Measurements from ENCODE around the gene AKR7A2. TPM values are rescaled to one million over a fixed set of nuclear protein-coding genes. Genes with fewer than 3 reads are reported as not detected.

Gene AKR7A2
- total and polyA plus RNA-seq, 9 of the 15 experiments (the other 6 are each of a cell fraction or from before 2014, with no cell fraction given), result 2.0 to 78.4 (median 49.4) TPM

DNA sequence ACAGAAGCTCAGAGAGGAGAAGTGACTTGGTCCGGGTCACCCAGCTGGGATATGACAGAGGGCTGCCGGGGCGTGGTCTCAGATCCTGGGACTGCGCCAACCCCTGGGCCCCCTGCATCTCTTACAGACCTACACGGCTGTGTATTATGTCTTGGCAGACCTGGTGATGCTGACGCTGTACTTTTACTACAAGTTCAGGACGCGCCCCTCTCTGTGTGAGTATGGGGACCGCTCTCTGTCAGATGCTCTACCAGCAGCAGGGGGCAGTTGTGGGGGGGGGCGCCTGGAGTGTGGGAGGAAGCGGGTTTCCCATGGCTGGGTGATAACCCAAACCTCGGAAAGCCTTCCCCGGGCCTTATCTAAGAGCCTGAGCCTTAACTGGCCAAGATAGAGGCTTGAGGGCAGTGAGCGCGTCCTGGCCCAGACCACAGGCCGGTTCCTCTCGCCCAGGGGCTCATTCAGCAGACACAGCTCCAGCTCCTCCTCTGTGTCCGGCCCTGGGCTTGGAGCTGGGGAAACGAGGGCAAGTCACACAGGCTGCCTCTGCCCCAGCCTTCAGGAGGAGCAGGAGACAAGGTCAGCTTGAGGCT is 13.5 kb upstream of the AKR7A2 start (continued):
- TF ChIP-seq, protein P1, sequence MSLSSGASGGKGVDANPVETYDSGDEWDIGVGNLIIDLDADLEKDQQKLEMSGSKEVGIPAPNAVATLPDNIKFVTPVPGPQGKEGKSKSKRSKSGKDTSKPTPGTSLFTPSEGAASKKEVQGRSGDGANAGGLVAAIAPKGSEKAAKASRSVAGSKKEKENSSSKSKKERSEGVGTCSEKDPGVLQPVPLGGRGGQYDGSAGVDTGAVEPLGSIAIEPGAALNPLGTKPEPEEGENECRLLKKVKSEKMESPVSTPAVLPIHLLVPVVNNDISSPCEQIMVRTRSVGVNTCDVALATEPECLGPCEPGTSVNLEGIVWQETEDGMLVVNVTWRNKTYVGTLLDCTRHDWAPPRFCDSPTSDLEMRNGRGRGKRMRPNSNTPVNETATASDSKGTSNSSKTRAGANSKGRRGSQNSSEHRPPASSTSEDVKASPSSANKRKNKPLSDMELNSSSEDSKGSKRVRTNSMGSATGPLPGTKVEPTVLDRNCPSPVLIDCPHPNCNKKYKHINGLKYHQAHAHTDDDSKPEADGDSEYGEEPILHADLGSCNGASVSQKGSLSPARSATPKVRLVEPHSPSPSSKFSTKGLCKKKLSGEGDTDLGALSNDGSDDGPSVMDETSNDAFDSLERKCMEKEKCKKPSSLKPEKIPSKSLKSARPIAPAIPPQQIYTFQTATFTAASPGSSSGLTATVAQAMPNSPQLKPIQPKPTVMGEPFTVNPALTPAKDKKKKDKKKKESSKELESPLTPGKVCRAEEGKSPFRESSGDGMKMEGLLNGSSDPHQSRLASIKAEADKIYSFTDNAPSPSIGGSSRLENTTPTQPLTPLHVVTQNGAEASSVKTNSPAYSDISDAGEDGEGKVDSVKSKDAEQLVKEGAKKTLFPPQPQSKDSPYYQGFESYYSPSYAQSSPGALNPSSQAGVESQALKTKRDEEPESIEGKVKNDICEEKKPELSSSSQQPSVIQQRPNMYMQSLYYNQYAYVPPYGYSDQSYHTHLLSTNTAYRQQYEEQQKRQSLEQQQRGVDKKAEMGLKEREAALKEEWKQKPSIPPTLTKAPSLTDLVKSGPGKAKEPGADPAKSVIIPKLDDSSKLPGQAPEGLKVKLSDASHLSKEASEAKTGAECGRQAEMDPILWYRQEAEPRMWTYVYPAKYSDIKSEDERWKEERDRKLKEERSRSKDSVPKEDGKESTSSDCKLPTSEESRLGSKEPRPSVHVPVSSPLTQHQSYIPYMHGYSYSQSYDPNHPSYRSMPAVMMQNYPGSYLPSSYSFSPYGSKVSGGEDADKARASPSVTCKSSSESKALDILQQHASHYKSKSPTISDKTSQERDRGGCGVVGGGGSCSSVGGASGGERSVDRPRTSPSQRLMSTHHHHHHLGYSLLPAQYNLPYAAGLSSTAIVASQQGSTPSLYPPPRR (CRISPR knock-in tag; IDR thresholded peaks at IDR 0.05; ENCODE audit: borderline replicate concordance), result peak; percentile 45; the same call in 1 of the 2 replicates
- TF ChIP-seq CTBP1 (IDR thresholded peaks at IDR 0.05; ENCODE audit: borderline replicate concordance) (peak; percentile 39; the same call in 1 of the 2 replicates), CREM (IDR thresholded peaks at IDR 0.05; ENCODE audit: low read depth) (peak; percentile 22; the same call in 1 of the 2 replicates), POU5F1 (IDR thresholded peaks at IDR 0.05; ENCODE audit: borderline replicate concordance, low read depth, low read length, partially characterized antibody) (no peak), HCFC1 (IDR thresholded peaks at IDR 0.05; ENCODE audit: low read depth, low read length) (no peak), ZKSCAN8 (CRISPR knock-in tag; IDR thresholded peaks at IDR 0.05) (0 out of 2 replicates have a peak, but pooled peaks have one; percentile 39), STAG1 (CRISPR knock-in tag; IDR thresholded peaks at IDR 0.05; ENCODE audit: borderline replicate concordance) (no peak), YY1 (IDR thresholded peaks at IDR 0.05; ENCODE audit: borderline replicate concordance in 1 of 3, control insufficient read depth in 1 of 3, extremely low read depth in 1 of 3, insufficient read depth in 3 of 3, insufficient read length in 1 of 3, insufficient replicate concordance in 2 of 3, low read depth in 1 of 3, low read length in 2 of 3) (no peak), TRIM24 (IDR thresholded peaks at IDR 0.05) (no peak), RUNX1 (IDR thresholded peaks at IDR 0.05; ENCODE audit: low read depth) (peak; percentile 61; the same call in 1 of the 2 replicates), BHLHE40 (IDR thresholded peaks at IDR 0.05; ENCODE audit: low read length) (no peak), RBM34 (IDR thresholded peaks at IDR 0.05; ENCODE audit: borderline replicate concordance, insufficient read depth, low read length) (no peak), SMAD4 (CRISPR knock-in tag; conservative IDR thresholded peaks at IDR 0.05) (peak; percentile 88), GABPB2 (CRISPR knock-in tag; conservative IDR thresholded peaks at IDR 0.05) (no peak)
- TF ChIP-seq, protein P2, sequence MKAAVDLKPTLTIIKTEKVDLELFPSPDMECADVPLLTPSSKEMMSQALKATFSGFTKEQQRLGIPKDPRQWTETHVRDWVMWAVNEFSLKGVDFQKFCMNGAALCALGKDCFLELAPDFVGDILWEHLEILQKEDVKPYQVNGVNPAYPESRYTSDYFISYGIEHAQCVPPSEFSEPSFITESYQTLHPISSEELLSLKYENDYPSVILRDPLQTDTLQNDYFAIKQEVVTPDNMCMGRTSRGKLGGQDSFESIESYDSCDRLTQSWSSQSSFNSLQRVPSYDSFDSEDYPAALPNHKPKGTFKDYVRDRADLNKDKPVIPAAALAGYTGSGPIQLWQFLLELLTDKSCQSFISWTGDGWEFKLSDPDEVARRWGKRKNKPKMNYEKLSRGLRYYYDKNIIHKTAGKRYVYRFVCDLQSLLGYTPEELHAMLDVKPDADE (conservative IDR thresholded peaks at IDR 0.05; ENCODE audit: control insufficient read depth, low read depth, low read length), result peak; percentile 63; the same call in 1 of the 2 replicates
- TF ChIP-seq, protein P3, sequence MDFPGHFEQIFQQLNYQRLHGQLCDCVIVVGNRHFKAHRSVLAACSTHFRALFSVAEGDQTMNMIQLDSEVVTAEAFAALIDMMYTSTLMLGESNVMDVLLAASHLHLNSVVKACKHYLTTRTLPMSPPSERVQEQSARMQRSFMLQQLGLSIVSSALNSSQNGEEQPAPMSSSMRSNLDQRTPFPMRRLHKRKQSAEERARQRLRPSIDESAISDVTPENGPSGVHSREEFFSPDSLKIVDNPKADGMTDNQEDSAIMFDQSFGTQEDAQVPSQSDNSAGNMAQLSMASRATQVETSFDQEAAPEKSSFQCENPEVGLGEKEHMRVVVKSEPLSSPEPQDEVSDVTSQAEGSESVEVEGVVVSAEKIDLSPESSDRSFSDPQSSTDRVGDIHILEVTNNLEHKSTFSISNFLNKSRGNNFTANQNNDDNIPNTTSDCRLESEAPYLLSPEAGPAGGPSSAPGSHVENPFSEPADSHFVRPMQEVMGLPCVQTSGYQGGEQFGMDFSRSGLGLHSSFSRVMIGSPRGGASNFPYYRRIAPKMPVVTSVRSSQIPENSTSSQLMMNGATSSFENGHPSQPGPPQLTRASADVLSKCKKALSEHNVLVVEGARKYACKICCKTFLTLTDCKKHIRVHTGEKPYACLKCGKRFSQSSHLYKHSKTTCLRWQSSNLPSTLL (IDR thresholded peaks at IDR 0.05), result no peak
- TF ChIP-seq, protein P4, sequence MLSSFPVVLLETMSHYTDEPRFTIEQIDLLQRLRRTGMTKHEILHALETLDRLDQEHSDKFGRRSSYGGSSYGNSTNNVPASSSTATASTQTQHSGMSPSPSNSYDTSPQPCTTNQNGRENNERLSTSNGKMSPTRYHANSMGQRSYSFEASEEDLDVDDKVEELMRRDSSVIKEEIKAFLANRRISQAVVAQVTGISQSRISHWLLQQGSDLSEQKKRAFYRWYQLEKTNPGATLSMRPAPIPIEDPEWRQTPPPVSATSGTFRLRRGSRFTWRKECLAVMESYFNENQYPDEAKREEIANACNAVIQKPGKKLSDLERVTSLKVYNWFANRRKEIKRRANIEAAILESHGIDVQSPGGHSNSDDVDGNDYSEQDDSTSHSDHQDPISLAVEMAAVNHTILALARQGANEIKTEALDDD (IDR thresholded peaks at IDR 0.05), result peak; percentile 57; the same call in 1 of the 2 replicates

Measured in K562 (cell line).